SU-DHL-6 (cell line): ENCODE results near the gene FTCD.

Experiments
- EZH2phosphoT487 ChIP-seq: fragments of 200-600 bp; sonication (generic), shearing (Covaris generic); conservative IDR thresholded peaks from 2 replicates; pipeline ENCODE4 v1.6.1; 2018; ENCODE audit warnings: mild to moderate bottlenecking, antibody characterized with exemption, low read length, moderate library complexity, mixed read lengths
- TF ChIP-seq, protein P1 (sequence below): fragments of 200-600 bp; sonication (generic); IDR thresholded peaks from one replicate; pipeline ENCODE4 v1.5.1; 2017; ENCODE audit warnings: antibody characterized with exemption, mild to moderate bottlenecking, low read length, moderate library complexity; ENCODE audit not compliant: insufficient read depth, poor library complexity, severe bottlenecking

DNA sequence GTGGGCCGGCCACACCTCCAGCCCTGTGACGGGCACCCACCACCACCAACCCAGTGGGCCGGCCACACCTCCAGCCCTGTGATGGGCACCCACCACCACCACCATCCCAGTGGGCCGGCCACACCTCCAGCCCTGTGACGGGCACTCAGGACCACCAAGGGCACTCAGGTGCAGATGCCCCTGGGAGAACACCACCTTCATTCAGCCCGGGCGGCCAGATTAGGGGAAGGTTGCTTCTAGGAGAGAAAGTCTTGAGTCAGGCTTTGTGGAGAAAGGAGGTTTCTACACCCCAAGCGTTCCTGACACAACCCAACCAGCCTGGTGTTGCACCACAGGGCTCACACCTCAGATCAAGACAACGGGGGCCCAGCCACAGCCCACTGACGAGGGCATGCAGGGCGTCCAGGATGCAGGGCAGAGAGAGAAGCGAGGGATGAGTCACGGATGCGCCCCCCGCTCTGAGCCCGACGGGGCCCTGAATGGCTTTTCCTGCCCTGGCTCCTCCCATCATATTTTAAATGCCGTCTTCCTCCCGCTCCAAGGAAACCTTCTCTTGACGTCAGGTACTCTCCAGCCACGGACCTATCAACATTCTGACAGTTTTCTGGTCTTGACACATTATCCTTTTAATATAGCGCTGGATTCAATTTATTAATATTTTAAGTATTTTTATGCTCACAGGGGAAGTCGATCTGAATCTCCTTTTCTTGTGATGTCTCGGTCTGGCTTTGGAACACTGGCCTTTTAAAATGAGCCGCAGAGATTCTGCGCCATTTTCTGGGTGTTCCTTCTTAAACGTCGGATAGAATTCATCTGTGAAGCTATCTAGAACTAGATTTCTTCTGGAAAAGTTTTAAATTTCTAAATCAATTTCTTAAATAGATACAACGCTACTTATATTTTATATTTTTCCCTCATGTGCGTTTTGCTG is 29.5 kb upstream of the FTCD start:
- TF ChIP-seq, protein P1, sequence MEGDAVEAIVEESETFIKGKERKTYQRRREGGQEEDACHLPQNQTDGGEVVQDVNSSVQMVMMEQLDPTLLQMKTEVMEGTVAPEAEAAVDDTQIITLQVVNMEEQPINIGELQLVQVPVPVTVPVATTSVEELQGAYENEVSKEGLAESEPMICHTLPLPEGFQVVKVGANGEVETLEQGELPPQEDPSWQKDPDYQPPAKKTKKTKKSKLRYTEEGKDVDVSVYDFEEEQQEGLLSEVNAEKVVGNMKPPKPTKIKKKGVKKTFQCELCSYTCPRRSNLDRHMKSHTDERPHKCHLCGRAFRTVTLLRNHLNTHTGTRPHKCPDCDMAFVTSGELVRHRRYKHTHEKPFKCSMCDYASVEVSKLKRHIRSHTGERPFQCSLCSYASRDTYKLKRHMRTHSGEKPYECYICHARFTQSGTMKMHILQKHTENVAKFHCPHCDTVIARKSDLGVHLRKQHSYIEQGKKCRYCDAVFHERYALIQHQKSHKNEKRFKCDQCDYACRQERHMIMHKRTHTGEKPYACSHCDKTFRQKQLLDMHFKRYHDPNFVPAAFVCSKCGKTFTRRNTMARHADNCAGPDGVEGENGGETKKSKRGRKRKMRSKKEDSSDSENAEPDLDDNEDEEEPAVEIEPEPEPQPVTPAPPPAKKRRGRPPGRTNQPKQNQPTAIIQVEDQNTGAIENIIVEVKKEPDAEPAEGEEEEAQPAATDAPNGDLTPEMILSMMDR, result no peak
- no peak for TF ChIP-seq EZH2phosphoT487
